WTC11 (cell line): Measurements from ENCODE around the gene PGA5.
"Not testable (repeated sequence)": the region's sequence is repeated elsewhere in the genome, so short reads cannot be mapped to it uniquely, and the experiment has no call there.

ENCODE experiments used
- CREB1 ChIP-seq: sonication (generic); formaldehyde crosslinking; IDR thresholded peaks from 2 replicates; pipeline ENCODE4 v1.8.0; 2023; ENCODE audit warnings: mild to moderate bottlenecking, missing genetic modification reagents
- EMX1 ChIP-seq: fragments of 250-450 bp; sonication (Bioruptor Pico); IDR thresholded peaks from 2 replicates; pipeline ENCODE4 v1.8.0; 2021; ENCODE audit warnings: mild to moderate bottlenecking
- ESRRA ChIP-seq: sonication (generic); formaldehyde crosslinking; IDR thresholded peaks from 2 replicates; pipeline ENCODE4 v1.8.1; 2022; ENCODE audit warnings: mild to moderate bottlenecking, missing genetic modification reagents, borderline replicate concordance
- SMAD3 ChIP-seq: sonication (generic); formaldehyde crosslinking; IDR thresholded peaks from 2 replicates; pipeline ENCODE4 v1.8.0; 2022; ENCODE audit warnings: missing genetic modification reagents, mild to moderate bottlenecking, borderline replicate concordance
- TEAD4 ChIP-seq: sonication (generic); formaldehyde crosslinking; IDR thresholded peaks from 2 replicates; pipeline ENCODE4 v1.8.0; 2022; ENCODE audit warnings: mild to moderate bottlenecking, missing genetic modification reagents
- TP53 ChIP-seq: sonication (generic); formaldehyde crosslinking; IDR thresholded peaks from 2 replicates; pipeline ENCODE4 v1.8.1; 2023; ENCODE audit warnings: mild to moderate bottlenecking, missing genetic modification reagents
- TF ChIP-seq, protein P1 (sequence below): fragments of 200-600 bp; IDR thresholded peaks from 2 replicates; pipeline ENCODE4 v1.8.0; 2022; ENCODE audit warnings: antibody characterized with exemption
- TF ChIP-seq, protein P2 (sequence below): sonication (generic); formaldehyde crosslinking; conservative IDR thresholded peaks from 2 replicates; pipeline ENCODE4 v1.8.1; 2022; ENCODE audit warnings: mild to moderate bottlenecking, missing genetic modification reagents
- TF ChIP-seq, protein P3 (sequence below): sonication (generic); formaldehyde crosslinking; IDR thresholded peaks from 2 replicates; pipeline ENCODE4 v1.8.1; 2023; ENCODE audit warnings: mild to moderate bottlenecking, missing genetic modification reagents, moderate library complexity
- TF ChIP-seq, protein P4 (sequence below): fragments of 250-450 bp; sonication (Bioruptor Pico); IDR thresholded peaks from 2 replicates; pipeline ENCODE4 v2.1.2; 2022; ENCODE audit warnings: mild to moderate bottlenecking, moderate library complexity
- TF ChIP-seq, protein P5 (sequence below): fragments of 250-450 bp; sonication (Bioruptor Pico); IDR thresholded peaks from 2 replicates; pipeline ENCODE4 v1.8.0; 2021; ENCODE audit warnings: mild to moderate bottlenecking
- TF ChIP-seq, protein P6 (sequence below): sonication (generic); formaldehyde crosslinking; IDR thresholded peaks from 2 replicates; pipeline ENCODE4 v1.8.0; 2022; ENCODE audit warnings: mild to moderate bottlenecking, missing genetic modification reagents
- TF ChIP-seq, protein P7 (sequence below): sonication (generic); formaldehyde crosslinking; conservative IDR thresholded peaks from 2 replicates; pipeline ENCODE4 v1.8.1; 2023; ENCODE audit warnings: mild to moderate bottlenecking, low read depth, missing genetic modification reagents, moderate library complexity

DNA sequence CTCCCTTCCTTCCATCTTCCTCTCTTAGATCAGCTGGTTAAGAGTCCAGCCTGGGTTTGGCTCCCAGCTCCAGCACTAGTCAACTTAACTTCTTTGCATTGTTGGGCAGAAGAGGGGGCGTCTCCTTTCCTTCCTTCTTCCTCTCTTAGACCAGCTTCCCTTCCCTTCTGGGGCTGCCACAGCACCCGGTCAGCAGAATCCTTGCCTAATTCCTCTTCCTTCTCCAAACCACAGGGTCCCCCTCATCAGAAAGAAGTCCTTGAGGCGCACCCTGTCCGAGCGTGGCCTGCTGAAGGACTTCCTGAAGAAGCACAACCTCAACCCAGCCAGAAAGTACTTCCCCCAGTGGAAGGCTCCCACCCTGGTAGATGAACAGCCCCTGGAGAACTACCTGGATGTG is 37.1 kb upstream of the PGA5 start:
- TF ChIP-seq, protein P1, sequence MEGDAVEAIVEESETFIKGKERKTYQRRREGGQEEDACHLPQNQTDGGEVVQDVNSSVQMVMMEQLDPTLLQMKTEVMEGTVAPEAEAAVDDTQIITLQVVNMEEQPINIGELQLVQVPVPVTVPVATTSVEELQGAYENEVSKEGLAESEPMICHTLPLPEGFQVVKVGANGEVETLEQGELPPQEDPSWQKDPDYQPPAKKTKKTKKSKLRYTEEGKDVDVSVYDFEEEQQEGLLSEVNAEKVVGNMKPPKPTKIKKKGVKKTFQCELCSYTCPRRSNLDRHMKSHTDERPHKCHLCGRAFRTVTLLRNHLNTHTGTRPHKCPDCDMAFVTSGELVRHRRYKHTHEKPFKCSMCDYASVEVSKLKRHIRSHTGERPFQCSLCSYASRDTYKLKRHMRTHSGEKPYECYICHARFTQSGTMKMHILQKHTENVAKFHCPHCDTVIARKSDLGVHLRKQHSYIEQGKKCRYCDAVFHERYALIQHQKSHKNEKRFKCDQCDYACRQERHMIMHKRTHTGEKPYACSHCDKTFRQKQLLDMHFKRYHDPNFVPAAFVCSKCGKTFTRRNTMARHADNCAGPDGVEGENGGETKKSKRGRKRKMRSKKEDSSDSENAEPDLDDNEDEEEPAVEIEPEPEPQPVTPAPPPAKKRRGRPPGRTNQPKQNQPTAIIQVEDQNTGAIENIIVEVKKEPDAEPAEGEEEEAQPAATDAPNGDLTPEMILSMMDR, result not testable (repeated sequence)
- TF ChIP-seq, protein P2, sequence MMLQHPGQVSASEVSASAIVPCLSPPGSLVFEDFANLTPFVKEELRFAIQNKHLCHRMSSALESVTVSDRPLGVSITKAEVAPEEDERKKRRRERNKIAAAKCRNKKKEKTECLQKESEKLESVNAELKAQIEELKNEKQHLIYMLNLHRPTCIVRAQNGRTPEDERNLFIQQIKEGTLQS (CRISPR knock-in tag), result not testable (repeated sequence)
- TF ChIP-seq, protein P3, sequence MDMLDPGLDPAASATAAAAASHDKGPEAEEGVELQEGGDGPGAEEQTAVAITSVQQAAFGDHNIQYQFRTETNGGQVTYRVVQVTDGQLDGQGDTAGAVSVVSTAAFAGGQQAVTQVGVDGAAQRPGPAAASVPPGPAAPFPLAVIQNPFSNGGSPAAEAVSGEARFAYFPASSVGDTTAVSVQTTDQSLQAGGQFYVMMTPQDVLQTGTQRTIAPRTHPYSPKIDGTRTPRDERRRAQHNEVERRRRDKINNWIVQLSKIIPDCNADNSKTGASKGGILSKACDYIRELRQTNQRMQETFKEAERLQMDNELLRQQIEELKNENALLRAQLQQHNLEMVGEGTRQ (CRISPR knock-in tag), result not testable (repeated sequence)
- TF ChIP-seq, protein P4, sequence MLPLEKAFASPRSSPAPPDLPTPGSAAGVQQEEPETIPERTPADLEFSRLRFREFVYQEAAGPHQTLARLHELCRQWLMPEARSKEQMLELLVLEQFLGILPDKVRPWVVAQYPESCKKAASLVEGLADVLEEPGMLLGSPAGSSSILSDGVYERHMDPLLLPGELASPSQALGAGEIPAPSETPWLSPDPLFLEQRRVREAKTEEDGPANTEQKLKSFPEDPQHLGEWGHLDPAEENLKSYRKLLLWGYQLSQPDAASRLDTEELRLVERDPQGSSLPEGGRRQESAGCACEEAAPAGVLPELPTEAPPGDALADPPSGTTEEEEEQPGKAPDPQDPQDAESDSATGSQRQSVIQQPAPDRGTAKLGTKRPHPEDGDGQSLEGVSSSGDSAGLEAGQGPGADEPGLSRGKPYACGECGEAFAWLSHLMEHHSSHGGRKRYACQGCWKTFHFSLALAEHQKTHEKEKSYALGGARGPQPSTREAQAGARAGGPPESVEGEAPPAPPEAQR (CRISPR knock-in tag), result not testable (repeated sequence)
- not testable (repeated sequence) for TF ChIP-seq TP53, CREB1, EMX1, TEAD4, SMAD3, ESRRA (CRISPR knock-in tag)
- TF ChIP-seq, protein P5, sequence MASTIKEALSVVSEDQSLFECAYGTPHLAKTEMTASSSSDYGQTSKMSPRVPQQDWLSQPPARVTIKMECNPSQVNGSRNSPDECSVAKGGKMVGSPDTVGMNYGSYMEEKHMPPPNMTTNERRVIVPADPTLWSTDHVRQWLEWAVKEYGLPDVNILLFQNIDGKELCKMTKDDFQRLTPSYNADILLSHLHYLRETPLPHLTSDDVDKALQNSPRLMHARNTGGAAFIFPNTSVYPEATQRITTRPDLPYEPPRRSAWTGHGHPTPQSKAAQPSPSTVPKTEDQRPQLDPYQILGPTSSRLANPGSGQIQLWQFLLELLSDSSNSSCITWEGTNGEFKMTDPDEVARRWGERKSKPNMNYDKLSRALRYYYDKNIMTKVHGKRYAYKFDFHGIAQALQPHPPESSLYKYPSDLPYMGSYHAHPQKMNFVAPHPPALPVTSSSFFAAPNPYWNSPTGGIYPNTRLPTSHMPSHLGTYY (CRISPR knock-in tag), result not testable (repeated sequence)
- TF ChIP-seq, protein P6, sequence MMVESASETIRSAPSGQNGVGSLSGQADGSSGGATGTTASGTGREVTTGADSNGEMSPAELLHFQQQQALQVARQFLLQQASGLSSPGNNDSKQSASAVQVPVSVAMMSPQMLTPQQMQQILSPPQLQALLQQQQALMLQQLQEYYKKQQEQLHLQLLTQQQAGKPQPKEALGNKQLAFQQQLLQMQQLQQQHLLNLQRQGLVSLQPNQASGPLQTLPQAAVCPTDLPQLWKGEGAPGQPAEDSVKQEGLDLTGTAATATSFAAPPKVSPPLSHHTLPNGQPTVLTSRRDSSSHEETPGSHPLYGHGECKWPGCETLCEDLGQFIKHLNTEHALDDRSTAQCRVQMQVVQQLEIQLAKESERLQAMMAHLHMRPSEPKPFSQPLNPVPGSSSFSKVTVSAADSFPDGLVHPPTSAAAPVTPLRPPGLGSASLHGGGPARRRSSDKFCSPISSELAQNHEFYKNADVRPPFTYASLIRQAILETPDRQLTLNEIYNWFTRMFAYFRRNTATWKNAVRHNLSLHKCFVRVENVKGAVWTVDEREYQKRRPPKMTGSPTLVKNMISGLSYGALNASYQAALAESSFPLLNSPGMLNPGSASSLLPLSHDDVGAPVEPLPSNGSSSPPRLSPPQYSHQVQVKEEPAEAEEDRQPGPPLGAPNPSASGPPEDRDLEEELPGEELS (CRISPR knock-in tag), result not testable (repeated sequence)
- TF ChIP-seq, protein P7, sequence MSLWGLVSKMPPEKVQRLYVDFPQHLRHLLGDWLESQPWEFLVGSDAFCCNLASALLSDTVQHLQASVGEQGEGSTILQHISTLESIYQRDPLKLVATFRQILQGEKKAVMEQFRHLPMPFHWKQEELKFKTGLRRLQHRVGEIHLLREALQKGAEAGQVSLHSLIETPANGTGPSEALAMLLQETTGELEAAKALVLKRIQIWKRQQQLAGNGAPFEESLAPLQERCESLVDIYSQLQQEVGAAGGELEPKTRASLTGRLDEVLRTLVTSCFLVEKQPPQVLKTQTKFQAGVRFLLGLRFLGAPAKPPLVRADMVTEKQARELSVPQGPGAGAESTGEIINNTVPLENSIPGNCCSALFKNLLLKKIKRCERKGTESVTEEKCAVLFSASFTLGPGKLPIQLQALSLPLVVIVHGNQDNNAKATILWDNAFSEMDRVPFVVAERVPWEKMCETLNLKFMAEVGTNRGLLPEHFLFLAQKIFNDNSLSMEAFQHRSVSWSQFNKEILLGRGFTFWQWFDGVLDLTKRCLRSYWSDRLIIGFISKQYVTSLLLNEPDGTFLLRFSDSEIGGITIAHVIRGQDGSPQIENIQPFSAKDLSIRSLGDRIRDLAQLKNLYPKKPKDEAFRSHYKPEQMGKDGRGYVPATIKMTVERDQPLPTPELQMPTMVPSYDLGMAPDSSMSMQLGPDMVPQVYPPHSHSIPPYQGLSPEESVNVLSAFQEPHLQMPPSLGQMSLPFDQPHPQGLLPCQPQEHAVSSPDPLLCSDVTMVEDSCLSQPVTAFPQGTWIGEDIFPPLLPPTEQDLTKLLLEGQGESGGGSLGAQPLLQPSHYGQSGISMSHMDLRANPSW, result not testable (repeated sequence)
